ENCODE results near the gene MCC. TPM values are rescaled to one million over a fixed set of nuclear protein-coding genes. Genes with fewer than 3 reads are reported as not detected.
"Not testable (repeated sequence)": the region's sequence is repeated elsewhere in the genome, so short reads cannot be mapped to it uniquely, and the experiment has no call there.

The MCC gene
- polyA plus RNA-seq, 4 donors = 26.8 to 36.7 (median 33.1) TPM

GRCh38 chr5:113102121-113102531, 386.1 kb downstream of the MCC start:
- DNase-seq (ENCODE audit: low read depth in 4 of 4, low spot score in 3 of 4) = no peak

- DNase-seq (ENCODE audit: low read depth in 4 of 4, low spot score in 3 of 4) = no peak
Measured at GRCh38 chr5:113100981-113101380, 387.3 kb downstream of the MCC start.

GRCh38 chr5:113099822-113100221, 388.4 kb downstream of the MCC start:
- no peak for DNase-seq (ENCODE audit: low read depth in 4 of 4, low spot score in 3 of 4)

- no peak for DNase-seq (ENCODE audit: low read depth in 4 of 4, low spot score in 3 of 4)
Measured at GRCh38 chr5:113098378-113098777, 389.9 kb downstream of the MCC start.

GRCh38 chr5:113095831-113096230, 392.4 kb downstream of the MCC start:
- no peak for DNase-seq (ENCODE audit: low read depth in 4 of 4, low spot score in 3 of 4)

GRCh38 chr5:113093558-113093957, 394.7 kb downstream of the MCC start:
- DNase-seq (ENCODE audit: low read depth in 4 of 4, low spot score in 3 of 4) = no peak

GRCh38 chr5:113092683-113093082, 395.6 kb downstream of the MCC start:
- no peak for DNase-seq (ENCODE audit: low read depth in 4 of 4, low spot score in 3 of 4)

GRCh38 chr5:113091622-113092021, 396.6 kb downstream of the MCC start:
- no peak for DNase-seq (ENCODE audit: low read depth in 4 of 4, low spot score in 3 of 4)

- DNase-seq (ENCODE audit: low read depth in 4 of 4, low spot score in 3 of 4) = no peak
Measured at GRCh38 chr5:113090336-113091106, 397.7 kb downstream of the MCC start.

GRCh38 chr5:113089653-113090335, 398.5 kb downstream of the MCC start:
- no peak for DNase-seq (ENCODE audit: low read depth in 4 of 4, low spot score in 3 of 4)

- peak; percentile 31 to 47 (median 36) for DNase-seq (ENCODE audit: low read depth in 4 of 4, low spot score in 3 of 4)
Measured at GRCh38 chr5:113087976-113088514, 400.2 kb downstream of the MCC start.

- DNase-seq (ENCODE audit: low read depth in 4 of 4, low spot score in 3 of 4) = no peak
Measured at GRCh38 chr5:113085880-113086409, 402.3 kb downstream of the MCC start.

GRCh38 chr5:113085084-113085414, 403.2 kb downstream of the MCC start:
- DNase-seq (ENCODE audit: low read depth in 4 of 4, low spot score in 3 of 4) = no peak

- peak in 3 of 4 donors; percentile 45 to 51 (median 48) for DNase-seq (ENCODE audit: low read depth in 4 of 4, low spot score in 3 of 4)
Measured at GRCh38 chr5:113084402-113085083, 403.7 kb downstream of the MCC start.

- no peak for DNase-seq (ENCODE audit: low read depth in 4 of 4, low spot score in 3 of 4)
Measured at GRCh38 chr5:113083481-113083880, 404.8 kb downstream of the MCC start.

GRCh38 chr5:113082547-113082905, 405.7 kb downstream of the MCC start:
- no peak for DNase-seq (ENCODE audit: low read depth in 4 of 4, low spot score in 3 of 4)

GRCh38 chr5:113081881-113082546, 406.2 kb downstream of the MCC start:
- no peak for DNase-seq (ENCODE audit: low read depth in 4 of 4, low spot score in 3 of 4)

- DNase-seq (ENCODE audit: low read depth in 4 of 4, low spot score in 3 of 4) = no peak
Measured at GRCh38 chr5:113081091-113081839, 407.0 kb downstream of the MCC start.

- DNase-seq (ENCODE audit: low read depth in 4 of 4, low spot score in 3 of 4) = not testable (repeated sequence)
Measured at GRCh38 chr5:113076649-113077048, 411.6 kb downstream of the MCC start.

GRCh38 chr5:113075019-113075418, 413.2 kb downstream of the MCC start:
- DNase-seq (ENCODE audit: low read depth in 4 of 4, low spot score in 3 of 4) = no peak

Data from left renal pelvis (tissue), 4 donors.